HepG2 (cell line): ENCODE measurements around the gene TMEM121. TPM values are rescaled to one million over a fixed set of nuclear protein-coding genes. Genes with fewer than 3 reads are reported as not detected.

Source experiments
- HES4 ChIP-seq: sonication (generic); formaldehyde crosslinking; IDR thresholded peaks from 2 replicates; pipeline ENCODE4 v1.9.0; 2021; ENCODE audit warnings: mild to moderate bottlenecking, missing genetic modification reagents, borderline replicate concordance
- IKZF4 ChIP-seq: sonication (generic); formaldehyde crosslinking; IDR thresholded peaks from 2 replicates; pipeline ENCODE4 v1.5.1; 2020; ENCODE audit warnings: borderline replicate concordance, mild to moderate bottlenecking, low read depth, missing genetic modification reagents; ENCODE audit errors: not compliant biosample characterization
- KDM2A ChIP-seq: sonication (generic); formaldehyde crosslinking; IDR thresholded peaks from 2 replicates; pipeline ENCODE4 v1.4.0; 2020; ENCODE audit warnings: low read depth, missing genetic modification reagents, borderline replicate concordance
- KLF6 ChIP-seq: IDR thresholded peaks from 2 replicates; pipeline ENCODE4 v1.8.0; 2016; ENCODE audit warnings: missing biosample characterization, missing genetic modification reagents
- KMT2B ChIP-seq: IDR thresholded peaks from 2 replicates; pipeline ENCODE4 v1.6.1; 2016; ENCODE audit warnings: missing genetic modification reagents, missing compliant biosample characterization
- MIER3 ChIP-seq: IDR thresholded peaks from 2 replicates; pipeline ENCODE4 v1.6.1; 2016; ENCODE audit warnings: missing compliant biosample characterization, borderline replicate concordance
- MIXL1 ChIP-seq: IDR thresholded peaks from 2 replicates; pipeline ENCODE4 v1.6.1; 2016
- MLXIP ChIP-seq: sonication (generic); formaldehyde crosslinking; IDR thresholded peaks from 2 replicates; pipeline ENCODE4 v1.9.0; 2021; ENCODE audit warnings: missing genetic modification reagents, borderline replicate concordance
- NFE2L1 ChIP-seq: sonication (generic); formaldehyde crosslinking; IDR thresholded peaks from 2 replicates; pipeline ENCODE4 v1.4.0; 2020; ENCODE audit warnings: missing genetic modification reagents, mild to moderate bottlenecking, borderline replicate concordance
- NR2C2 ChIP-seq: sonication (generic); formaldehyde crosslinking; IDR thresholded peaks from 2 replicates; pipeline ENCODE4 v1.4.0; 2020; ENCODE audit warnings: missing genetic modification reagents, mild to moderate bottlenecking, moderate library complexity, borderline replicate concordance
- RBM39 ChIP-seq: fragments of 200-400 bp; formaldehyde crosslinking; IDR thresholded peaks from one replicate; pipeline ENCODE4 v1.6.1; 2018; ENCODE audit warnings: antibody characterized with exemption, mild to moderate bottlenecking, low read depth, low read length; ENCODE audit not compliant: poor library complexity, severe bottlenecking
- ZBTB2 ChIP-seq: sonication (generic); formaldehyde crosslinking; IDR thresholded peaks from 2 replicates; pipeline ENCODE4 v1.8.0; 2022; ENCODE audit warnings: low read depth, missing genetic modification reagents
- ZNF136 ChIP-seq: sonication (generic); formaldehyde crosslinking; IDR thresholded peaks from 2 replicates; pipeline ENCODE4 v1.8.1; 2022; ENCODE audit warnings: low read depth, mild to moderate bottlenecking, moderate library complexity, missing genetic modification reagents
- ZNF180 ChIP-seq: sonication (generic); formaldehyde crosslinking; IDR thresholded peaks from 2 replicates; pipeline ENCODE4 v1.4.0; 2020; ENCODE audit warnings: low read depth, missing genetic modification reagents, borderline replicate concordance
- ZNF530 ChIP-seq: sonication (generic); formaldehyde crosslinking; IDR thresholded peaks from 2 replicates; pipeline ENCODE4 v1.5.0; 2020; ENCODE audit warnings: low read depth, mild to moderate bottlenecking, missing genetic modification reagents
- ZNF781 ChIP-seq: sonication (generic); formaldehyde crosslinking; IDR thresholded peaks from 2 replicates; pipeline ENCODE4 v1.5.1; 2020; ENCODE audit warnings: borderline replicate concordance, mild to moderate bottlenecking, missing genetic modification reagents; ENCODE audit errors: not compliant biosample characterization
- ZNF841 ChIP-seq: sonication (generic); formaldehyde crosslinking; IDR thresholded peaks from 2 replicates; pipeline ENCODE4 v1.8.1; 2023; ENCODE audit warnings: missing genetic modification reagents, borderline replicate concordance
- polyA plus RNA-seq, 8 experiments: library from polyadenylated mRNA; depleted of rRNA in 3 of 8; stranded (reverse) in 7 of 8; unstranded in 1 of 8; fragments of >200 nt; fragmentation: Illumina TruSeq in 4 of 8; extraction: Trizol in 4 of 8; gene quantifications; 2 replicates each; pipeline versions ENCODE4 v1.2.1 to v1.2.3, GENCODE V29; 2011 to 2016; ENCODE audit warnings: low read depth in 4 of 8, missing spikeins in 1 of 8, mixed read lengths in 1 of 8; ENCODE audit not compliant: insufficient read depth in 1 of 8
- total RNA-seq, 5 experiments: library from RNA; depleted of rRNA; stranded (reverse); fragments of >200 nt; fragmentation: Illumina TruSeq; extraction: Trizol; gene quantifications; 2 replicates each; pipeline ENCODE4 v1.2.3, GENCODE V29; 2016; ENCODE audit warnings: low read depth in 1 of 5
- TF ChIP-seq, protein P1 (sequence below): sonication (generic); formaldehyde crosslinking; IDR thresholded peaks from 2 replicates; pipeline ENCODE4 v1.4.0; 2020; ENCODE audit warnings: missing genetic modification reagents
- TF ChIP-seq, protein P2 (sequence below): sonication (generic); formaldehyde crosslinking; IDR thresholded peaks from 2 replicates; pipeline ENCODE4 v1.4.0; 2020; ENCODE audit warnings: mild to moderate bottlenecking, missing genetic modification reagents

The TMEM121 gene
- total and polyA plus RNA-seq, 2 of the 13 experiments (the other 11 are each of a cell fraction or from before 2014, with no cell fraction given) = 6.6 to 19.0 TPM

DNA sequence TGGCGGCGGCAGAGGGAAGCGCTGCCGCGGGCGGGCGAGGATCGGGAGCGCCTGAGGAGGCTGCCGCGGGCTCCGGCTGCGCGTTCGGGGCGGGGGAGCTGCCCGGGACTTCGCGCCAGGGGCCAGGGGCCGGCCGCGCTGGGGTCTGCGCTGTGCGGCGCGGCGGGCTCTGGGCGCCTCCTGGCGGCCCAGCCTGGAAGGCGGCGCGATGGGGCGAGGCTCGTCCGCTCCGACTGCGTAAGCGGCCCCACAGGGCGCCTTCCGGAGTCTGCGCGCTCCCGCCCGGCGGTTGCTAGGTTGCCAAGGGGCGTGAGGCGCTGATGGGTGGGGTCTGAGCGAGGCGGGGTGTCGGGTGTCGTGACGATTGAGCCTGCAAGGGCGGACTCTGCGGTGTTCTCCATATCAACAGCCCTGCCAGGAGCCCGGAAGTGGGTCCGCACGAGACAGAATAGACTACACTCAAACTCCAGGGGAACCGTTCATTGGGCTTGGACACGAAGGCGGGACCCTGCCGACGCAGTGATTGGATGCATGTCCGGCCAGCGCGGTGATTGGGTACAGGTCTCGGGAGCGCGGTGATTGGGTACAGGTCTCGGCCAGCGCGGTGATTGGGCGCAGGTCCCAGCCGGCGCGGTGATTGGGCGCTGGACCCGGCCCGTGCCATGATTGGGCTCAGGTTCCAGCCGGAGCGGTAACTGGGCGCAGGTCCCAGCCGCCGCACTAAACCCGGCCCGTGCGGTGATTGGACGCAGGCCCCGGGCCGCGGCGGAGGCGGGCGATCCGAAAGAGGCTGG lies 35.6 kb upstream of the TMEM121 start, which contains the start of gene TEDC1 (continued):
- 0 out of 2 replicates have a peak, but pooled peaks have one; percentile 17 for TF ChIP-seq ZNF841 (CRISPR knock-in tag)
- TF ChIP-seq, protein P1, sequence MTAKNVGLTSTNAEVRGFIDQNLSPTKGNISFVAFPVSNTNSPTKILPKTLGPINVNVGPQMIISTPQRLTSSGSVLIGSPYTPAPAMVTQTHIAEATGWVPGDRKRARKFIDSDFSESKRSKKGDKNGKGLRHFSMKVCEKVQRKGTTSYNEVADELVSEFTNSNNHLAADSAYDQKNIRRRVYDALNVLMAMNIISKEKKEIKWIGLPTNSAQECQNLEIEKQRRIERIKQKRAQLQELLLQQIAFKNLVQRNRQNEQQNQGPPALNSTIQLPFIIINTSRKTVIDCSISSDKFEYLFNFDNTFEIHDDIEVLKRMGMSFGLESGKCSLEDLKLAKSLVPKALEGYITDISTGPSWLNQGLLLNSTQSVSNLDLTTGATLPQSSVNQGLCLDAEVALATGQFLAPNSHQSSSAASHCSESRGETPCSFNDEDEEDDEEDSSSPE (CRISPR knock-in tag) = peak; percentile 97
- TF ChIP-seq RBM39 = peak; percentile 92
- TF ChIP-seq ZNF180 = no peak; the same call in 1 of the 2 replicates
- TF ChIP-seq IKZF4 = peak; percentile 11
- TF ChIP-seq KLF6 (CRISPR knock-in tag) = 0 out of 2 replicates have a peak, but pooled peaks have one; percentile 40
- peak; percentile 36; the same call in 1 of the 2 replicates for TF ChIP-seq ZNF136 (CRISPR knock-in tag)
- TF ChIP-seq MIER3 (CRISPR knock-in tag) = peak; percentile 58; the same call in 1 of the 2 replicates
- peak; percentile 61 for TF ChIP-seq KMT2B (CRISPR knock-in tag)
- no peak for TF ChIP-seq MLXIP
- TF ChIP-seq ZNF530 (CRISPR knock-in tag) = no peak
- TF ChIP-seq, protein P2, sequence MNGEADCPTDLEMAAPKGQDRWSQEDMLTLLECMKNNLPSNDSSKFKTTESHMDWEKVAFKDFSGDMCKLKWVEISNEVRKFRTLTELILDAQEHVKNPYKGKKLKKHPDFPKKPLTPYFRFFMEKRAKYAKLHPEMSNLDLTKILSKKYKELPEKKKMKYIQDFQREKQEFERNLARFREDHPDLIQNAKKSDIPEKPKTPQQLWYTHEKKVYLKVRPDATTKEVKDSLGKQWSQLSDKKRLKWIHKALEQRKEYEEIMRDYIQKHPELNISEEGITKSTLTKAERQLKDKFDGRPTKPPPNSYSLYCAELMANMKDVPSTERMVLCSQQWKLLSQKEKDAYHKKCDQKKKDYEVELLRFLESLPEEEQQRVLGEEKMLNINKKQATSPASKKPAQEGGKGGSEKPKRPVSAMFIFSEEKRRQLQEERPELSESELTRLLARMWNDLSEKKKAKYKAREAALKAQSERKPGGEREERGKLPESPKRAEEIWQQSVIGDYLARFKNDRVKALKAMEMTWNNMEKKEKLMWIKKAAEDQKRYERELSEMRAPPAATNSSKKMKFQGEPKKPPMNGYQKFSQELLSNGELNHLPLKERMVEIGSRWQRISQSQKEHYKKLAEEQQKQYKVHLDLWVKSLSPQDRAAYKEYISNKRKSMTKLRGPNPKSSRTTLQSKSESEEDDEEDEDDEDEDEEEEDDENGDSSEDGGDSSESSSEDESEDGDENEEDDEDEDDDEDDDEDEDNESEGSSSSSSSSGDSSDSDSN (CRISPR knock-in tag) = peak; percentile 63
- TF ChIP-seq ZBTB2 = peak; percentile 46
- TF ChIP-seq MIXL1 = peak; percentile 44
- TF ChIP-seq NR2C2 (CRISPR knock-in tag) = peak; percentile 33; the same call in 1 of the 2 replicates
- TF ChIP-seq NFE2L1 = no peak
- TF ChIP-seq ZNF781 (CRISPR knock-in tag) = no peak
- peak; percentile 55; the same call in 1 of the 2 replicates for TF ChIP-seq HES4
- peak; percentile 98 for TF ChIP-seq KDM2A (CRISPR knock-in tag)
